OCI-LY3 (cell line): ENCODE results near the gene PM20D1.

ENCODE experiments used
- EZH2phosphoT487 ChIP-seq: fragments of 200-600 bp; shearing (Covaris generic); IDR thresholded peaks from 2 replicates; pipeline ENCODE4 v1.6.1; 2018; ENCODE audit warnings: antibody characterized with exemption, mixed run types, low read depth
- TF ChIP-seq, protein P1 (sequence below): fragments of 200-600, 300-600 bp; sonication (generic); IDR thresholded peaks from 2 replicates; pipeline ENCODE4 v1.5.1; 2014; ENCODE audit warnings: antibody characterized with exemption, low read length, low read depth

GRCh38 chr1:205811660-205812059 lies 38.3 kb downstream of the PM20D1 start:
- TF ChIP-seq, protein P1, sequence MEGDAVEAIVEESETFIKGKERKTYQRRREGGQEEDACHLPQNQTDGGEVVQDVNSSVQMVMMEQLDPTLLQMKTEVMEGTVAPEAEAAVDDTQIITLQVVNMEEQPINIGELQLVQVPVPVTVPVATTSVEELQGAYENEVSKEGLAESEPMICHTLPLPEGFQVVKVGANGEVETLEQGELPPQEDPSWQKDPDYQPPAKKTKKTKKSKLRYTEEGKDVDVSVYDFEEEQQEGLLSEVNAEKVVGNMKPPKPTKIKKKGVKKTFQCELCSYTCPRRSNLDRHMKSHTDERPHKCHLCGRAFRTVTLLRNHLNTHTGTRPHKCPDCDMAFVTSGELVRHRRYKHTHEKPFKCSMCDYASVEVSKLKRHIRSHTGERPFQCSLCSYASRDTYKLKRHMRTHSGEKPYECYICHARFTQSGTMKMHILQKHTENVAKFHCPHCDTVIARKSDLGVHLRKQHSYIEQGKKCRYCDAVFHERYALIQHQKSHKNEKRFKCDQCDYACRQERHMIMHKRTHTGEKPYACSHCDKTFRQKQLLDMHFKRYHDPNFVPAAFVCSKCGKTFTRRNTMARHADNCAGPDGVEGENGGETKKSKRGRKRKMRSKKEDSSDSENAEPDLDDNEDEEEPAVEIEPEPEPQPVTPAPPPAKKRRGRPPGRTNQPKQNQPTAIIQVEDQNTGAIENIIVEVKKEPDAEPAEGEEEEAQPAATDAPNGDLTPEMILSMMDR, result no peak
- no peak for TF ChIP-seq EZH2phosphoT487
